Fibroblast of skin of right quadriceps (primary cell): ENCODE results near the gene KLF7.

Experiments used
- DNase-seq: peaks from one replicate; pipeline ENCODE4 v3.0.0-alpha.2; 2013

KLF7 gene

GRCh38 chr2:207123335-207123744 is 42.4 kb downstream of the KLF7 start:
- DNase-seq: no peak

- DNase-seq: peak; percentile 59
Observed at GRCh38 chr2:207122651-207123334, 43.0 kb downstream of the KLF7 start.

DNA sequence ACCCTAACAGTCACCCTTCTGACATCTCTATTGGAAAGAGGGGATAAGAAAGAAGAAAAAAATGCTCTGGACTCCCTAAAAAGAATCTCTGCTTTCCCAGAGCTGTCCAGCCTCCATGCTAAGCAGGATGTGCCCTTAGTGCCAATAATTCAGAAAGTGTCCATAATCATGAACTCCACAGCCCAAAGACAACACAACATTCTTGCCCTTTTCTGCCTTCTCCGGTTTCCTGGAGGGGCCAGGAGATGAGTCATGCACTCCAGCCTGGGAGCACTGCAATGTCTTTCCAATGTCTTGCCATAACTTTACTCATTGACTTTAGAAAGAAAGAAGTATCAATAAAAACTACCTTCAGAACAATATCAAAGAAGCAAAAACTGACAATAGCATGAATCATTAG is 44.0 kb downstream of the KLF7 start:
- DNase-seq: peak; percentile 72

GRCh38 chr2:207119048-207119447 is 46.7 kb downstream of the KLF7 start:
- no peak for DNase-seq

DNA sequence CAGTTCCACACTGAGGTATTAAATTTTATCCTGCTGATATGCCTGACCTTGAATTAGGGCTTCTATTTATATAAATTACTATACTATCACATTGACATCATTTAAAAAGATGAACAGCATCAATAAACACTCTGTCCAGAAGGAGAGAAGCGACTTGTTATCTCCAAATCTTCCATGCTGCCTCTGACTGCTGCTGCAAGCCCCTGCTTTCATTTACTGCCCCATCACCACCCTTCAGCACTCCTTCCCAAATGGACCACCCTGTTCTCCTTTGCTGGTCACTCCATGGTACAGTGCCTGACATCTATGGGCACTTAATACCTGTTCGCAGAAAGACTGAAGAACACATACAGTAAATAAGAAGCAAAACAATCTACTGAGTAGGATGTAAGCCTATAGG is 48.1 kb downstream of the KLF7 start:
- no peak for DNase-seq

- no peak for DNase-seq
Observed at GRCh38 chr2:207115715-207116364, 49.9 kb downstream of the KLF7 start.

GRCh38 chr2:207113414-207113813 is 52.3 kb downstream of the KLF7 start:
- no peak for DNase-seq

GRCh38 chr2:207112785-207113184 is 53.0 kb downstream of the KLF7 start:
- no peak for DNase-seq

- DNase-seq: no peak
Observed at GRCh38 chr2:207112383-207112782, 53.4 kb downstream of the KLF7 start.

- DNase-seq: no peak
Observed at GRCh38 chr2:207111757-207112156, 54.0 kb downstream of the KLF7 start.

GRCh38 chr2:207110715-207111114 is 55.0 kb downstream of the KLF7 start:
- DNase-seq: no peak

DNA sequence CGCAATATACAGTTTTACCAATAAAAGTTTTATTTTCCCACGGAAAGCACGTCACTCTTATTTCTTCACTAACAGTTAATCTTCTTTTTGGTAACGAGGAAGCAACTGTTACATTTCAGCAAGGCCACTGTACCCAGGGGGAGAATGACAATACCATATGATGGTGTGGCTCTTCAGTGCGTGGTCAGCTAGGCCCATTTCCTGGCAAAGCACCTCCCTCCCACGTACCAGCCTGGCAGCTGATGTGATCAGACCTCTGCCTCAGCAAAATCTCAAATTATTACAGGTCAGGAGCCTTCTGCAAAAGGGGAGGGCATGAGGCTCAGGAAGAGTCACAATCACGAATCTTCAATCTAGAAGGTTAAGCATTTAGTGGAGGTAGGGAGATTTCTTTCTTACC is 55.4 kb downstream of the KLF7 start:
- DNase-seq: no peak

GRCh38 chr2:207109768-207110167 is 56.0 kb downstream of the KLF7 start:
- no peak for DNase-seq

DNA sequence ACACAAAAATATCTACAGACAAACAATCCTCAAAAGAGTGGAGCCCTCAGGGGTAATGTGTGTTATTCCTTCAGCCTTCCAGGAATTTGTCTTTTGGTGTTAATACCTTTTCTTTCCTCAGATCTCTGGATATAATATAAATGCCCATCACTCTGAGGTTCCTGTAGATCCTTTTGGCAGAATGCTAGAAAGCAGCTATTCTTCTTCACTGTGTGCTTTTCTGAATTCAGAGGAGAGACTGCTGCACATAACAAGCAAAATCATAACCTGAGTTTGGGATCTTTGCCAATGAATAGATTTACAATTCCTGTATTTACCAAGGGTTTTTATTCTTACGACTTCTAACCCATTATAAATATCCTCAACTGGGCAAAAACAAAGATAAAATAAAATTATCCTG is 57.3 kb downstream of the KLF7 start:
- DNase-seq: no peak

DNA sequence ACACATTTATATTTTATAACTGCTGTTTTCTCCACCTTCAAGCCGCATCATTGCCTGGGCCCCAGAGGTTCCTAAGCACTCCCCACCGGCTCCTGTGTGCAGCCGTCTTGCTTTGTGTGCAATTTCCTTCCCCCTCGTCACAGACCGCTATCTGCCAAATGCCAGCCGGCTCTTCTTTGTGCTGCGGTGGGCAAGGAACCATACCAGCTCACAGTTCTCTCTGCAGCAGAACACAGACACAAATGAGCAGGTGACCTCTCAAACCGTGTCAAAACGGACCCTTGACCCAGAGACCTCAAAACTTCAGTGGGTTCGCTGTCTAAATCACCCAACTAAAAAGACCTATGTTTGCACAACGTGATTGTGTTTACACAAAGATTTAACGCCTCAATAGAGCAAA is 58.2 kb downstream of the KLF7 start:
- no peak for DNase-seq

- no peak for DNase-seq
Observed at GRCh38 chr2:207107131-207107530, 58.6 kb downstream of the KLF7 start.

DNA sequence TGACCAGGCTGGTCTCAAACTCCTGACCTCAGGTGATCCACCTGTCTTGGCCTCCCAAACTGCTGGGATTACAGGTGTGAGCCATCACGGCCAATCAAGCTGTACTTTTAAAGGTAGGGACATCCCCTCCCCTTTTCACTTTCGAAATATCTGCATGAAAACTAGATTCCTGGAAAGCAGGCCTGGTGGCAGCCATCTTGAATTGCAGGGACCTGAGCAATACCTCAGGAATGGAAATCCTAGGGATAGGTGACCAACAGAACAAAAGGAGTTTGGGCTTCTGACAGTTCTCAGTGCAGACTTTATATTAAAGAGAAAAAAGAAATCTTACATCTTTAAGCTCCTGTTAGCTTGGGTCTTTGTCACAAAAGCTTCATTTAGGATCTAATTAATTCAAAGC is 62.6 kb downstream of the KLF7 start:
- DNase-seq: no peak

GRCh38 chr2:207101984-207102383 is 63.8 kb downstream of the KLF7 start:
- DNase-seq: no peak

DNA sequence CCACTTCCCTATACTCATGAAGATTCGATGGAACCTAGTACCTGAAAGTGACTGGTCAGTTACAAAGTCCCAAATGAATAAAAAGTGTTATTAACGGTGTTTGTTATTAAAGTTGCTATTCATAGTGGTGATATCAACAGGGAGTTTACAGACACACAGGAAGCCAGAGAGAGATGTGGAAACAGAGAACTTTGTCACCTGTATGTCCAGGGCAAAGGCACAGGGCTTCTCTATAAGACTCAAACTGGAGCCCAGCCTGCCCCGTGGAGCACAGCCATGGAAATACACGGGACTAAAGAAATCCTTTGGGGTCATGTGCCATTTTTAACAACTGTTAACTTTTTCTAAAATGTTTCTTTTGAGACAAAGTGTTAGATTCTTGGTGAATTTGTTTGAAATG is 68.5 kb downstream of the KLF7 start:
- no peak for DNase-seq

- DNase-seq: no peak
Observed at GRCh38 chr2:207095963-207096362, 69.8 kb downstream of the KLF7 start.

DNA sequence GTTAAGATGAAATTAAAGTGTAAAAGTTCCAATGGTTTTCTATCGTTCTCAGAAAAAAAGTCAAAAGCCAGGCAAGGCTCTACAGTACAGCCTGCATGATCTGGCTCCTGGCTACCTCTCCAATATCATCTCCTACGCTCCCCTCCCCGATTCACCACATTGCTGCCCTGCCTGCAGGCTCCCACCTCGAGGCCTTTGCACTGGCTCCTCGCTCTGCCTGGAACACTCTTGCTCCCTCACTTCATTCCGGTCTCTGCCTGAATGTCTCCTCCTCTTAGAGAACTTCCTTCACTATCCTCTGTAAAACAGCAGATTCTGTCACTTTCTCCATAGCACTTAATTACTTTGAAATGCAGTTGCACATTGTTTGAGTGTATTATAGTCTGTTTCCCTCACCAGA is 72.5 kb downstream of the KLF7 start:
- no peak for DNase-seq

DNA sequence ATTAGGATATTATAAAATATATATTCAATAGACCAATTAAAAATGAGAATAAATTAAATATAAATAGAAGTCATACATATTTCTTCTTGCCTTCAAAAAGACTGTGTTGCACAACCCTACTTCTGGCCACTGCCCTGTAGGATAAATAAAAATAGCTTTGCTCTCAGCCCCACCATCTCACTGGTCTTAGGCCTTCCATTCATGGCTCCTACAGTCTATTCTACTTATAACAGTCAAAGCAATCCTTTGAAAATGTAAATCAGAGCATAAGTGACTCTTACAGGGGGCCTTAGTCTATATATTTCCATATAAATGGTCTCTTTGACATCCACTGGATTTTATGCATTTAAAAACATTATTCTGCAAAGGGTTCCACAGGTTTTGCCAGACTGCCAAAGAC is 72.9 kb downstream of the KLF7 start:
- no peak for DNase-seq

DNA sequence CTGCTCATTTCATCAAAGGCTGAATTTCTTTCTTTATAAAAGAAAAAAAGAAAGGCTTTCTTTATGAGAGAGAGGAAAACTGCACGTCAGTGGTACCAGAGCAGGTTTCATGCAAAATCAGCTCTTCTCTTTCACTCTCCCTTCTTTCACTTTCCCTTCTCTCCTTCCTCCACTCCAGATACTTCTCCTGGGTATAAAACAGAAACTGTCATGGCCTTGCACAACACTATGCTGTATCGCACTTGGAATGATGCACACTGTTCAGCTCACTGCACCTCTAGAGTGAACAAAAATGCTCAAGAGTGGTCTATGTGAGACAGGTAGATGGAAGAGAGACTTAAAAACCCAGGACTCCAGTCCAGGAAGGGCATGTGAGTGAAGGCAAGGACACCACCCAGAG is 73.8 kb downstream of the KLF7 start:
- DNase-seq: no peak

DNA sequence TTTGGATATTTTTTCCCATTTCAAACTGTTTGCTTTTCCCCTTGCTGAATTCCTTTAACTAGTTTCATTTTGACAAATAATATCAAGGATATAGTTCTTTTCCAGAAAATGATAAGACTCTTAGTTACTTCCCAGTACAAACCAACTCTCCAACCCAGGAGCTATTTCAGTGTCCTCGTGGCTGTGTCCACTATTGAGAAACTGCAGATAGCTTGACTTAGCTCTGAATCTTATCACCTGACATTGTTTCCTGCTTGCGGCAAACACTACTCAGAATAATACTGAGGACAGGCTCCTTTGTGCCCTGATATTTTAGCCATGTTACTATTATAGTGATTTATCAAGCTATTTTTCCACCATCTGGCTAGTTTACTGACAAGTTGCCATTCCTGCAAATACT is 74.6 kb downstream of the KLF7 start:
- DNase-seq: no peak

DNA sequence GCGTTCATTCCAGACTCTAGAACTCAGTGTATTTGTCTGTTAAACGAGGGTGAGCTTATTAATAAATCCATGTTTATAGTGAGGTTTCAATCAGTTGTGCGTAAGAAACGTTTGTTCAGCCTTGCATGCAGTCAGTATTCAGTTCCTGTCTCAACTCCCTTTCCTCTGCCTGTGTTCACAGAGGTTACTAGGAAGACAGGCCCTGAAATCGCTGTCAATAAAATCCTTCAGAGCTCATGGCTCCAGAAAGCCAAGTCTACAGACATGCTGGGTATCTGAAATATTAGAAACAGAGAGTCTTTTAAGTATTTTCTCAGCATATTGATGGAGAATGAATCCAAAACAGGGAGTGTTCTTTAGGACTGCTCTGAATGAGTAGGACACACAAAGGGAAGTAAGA is 75.4 kb downstream of the KLF7 start:
- no peak for DNase-seq
